ENCODE data around the gene C1QTNF5.

C1QTNF5 gene

DNA sequence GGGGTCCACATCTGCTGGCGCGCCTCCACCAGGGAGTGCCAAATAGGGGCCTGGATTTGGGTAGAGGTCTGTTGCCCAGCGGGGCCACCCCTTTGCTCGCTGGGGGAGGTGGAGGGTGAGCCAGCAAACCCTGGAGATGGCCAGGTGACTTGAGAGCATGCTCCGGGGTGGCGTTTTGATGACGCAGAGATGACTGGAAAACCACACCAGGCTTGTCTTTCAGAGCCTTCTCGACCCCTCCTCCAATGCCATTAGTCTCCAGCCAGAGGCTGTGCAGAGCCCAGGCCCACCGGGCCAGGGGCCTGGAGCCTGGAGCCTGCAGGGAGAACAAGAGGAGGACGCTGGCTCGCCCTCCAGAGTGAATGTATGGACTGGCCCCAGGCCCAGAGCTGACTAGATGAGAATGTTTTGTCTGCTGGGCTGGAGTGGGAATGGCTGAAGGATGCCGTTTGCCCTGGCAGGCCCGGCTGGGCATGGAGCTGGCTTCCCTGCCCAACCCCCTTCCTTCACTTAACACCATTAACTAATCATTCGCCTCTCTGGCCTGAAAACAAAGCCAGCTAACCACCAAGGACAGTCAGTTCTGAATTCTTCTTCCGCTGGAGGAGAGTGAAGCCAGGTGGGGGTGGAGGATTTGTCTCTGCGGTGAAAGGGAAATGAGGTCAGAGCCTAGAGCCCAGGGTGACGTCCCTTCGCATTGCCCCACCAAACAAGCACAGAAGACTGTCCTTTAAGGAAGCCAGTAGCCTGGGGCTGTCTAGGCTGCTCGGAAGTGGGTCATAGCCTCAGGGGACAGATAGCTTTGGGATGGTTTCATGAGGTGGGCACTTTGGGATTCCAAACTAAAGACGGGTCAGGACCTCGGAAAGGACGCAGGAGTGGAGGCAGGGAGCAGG is 22.2 kb downstream of the C1QTNF5 start:
- in situ Hi-C loops (cut with MboI; ENCODE audit: low sequenced_read_pairs): no loop called here

- in situ Hi-C loops (cut with MboI; ENCODE audit: low sequenced_read_pairs): no loop called here
Measured at GRCh38 chr11:119317592-119318239, 23.0 kb downstream of the C1QTNF5 start.

DNA sequence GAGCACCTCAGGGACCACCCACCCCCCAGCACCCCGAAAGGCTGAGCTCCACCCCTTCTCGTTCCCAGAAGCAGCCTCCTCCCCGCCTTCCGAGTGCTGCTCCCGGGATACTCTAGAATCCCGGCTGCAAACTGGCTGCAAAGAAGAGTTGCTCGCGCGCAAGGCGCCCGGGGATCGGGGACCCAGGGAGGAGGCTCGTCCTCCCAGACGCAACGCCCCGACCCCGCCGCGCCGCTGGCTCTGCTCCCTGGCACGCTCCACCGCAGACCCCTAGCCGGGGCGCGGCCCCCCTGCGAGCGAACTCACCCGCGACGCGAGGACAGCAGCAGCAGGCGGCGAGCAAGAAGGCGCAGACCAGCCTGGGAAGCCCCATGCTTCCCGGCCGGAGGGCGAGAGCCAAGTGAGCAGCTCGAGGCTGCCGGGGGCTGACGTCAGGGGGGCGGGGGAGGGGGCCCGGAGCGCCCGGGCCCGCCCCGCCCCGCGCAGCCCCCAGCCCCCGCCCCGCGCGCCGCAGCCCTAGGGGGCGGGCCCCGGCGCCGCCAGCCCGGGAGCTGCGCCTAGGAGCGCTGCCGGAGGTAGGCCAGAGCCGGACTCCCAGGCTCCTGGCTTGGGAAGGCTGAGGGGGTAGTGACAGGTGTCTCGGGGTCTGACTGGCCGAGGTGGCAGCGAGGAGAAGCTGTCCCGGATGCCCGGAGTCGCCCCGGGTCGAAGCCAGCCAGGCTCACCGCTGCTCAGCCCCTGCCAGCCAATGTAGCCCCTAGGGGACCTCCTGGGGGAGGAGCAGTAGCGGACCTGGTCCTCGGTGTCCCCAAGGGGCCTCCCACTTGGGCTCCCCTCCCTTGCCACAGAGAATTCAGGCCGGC is 23.7 kb downstream of the C1QTNF5 start, which contains the start of gene MCAM:
Gene MCAM (minus strand): TSS at position 402 of the 863 bp plus-strand sequence. CDS start 29 bp downstream, at position 373.
- in situ Hi-C loops (cut with MboI; ENCODE audit: low sequenced_read_pairs): no loop called here

- in situ Hi-C loops (cut with MboI; ENCODE audit: low sequenced_read_pairs): no loop called here
Measured at GRCh38 chr11:119316016-119316728, 24.5 kb downstream of the C1QTNF5 start.

DNA sequence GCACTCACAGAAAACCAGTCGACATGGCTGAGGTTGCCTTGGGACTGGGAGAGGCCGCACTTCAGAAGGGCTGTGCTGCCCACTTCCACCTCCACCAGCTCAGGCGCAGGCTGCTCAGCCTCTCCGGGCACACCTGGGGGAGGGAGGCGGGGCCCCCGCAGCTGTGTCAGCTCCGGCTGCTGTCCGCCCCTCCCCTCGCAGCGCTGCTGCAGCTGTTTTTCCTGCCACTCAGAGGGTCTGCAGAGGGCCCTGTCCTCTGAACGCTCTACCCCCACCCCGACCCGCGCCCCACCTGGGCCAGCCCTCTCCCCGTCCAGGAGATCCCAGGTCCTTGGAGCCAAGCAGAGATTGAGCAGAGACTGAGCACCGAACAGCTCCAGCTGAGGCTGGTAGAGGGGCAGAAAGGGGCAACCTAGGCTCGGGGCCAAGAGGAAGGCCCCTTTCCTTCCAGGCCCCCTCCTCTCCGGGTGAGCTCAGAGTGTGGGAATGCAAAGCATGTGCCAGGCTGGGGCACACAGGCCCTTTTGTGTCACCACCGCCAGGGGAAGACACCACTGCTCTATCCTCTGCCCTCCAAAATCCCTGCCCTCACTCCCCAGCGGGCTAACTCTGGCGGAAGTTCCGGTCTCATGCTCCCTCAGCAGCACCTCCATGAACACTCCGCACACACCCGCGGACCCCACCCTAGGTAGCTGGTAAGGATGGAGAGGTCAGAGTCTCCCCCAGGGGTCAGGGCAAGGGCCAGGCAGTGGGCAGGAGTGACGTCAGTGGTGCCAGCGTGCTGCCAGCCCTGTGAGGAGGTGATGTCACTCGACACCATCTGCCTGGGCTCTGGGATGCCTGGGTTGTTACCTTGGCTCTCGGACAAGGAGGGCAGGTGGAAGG is 25.3 kb downstream of the C1QTNF5 start:
- in situ Hi-C loops (cut with MboI; ENCODE audit: low sequenced_read_pairs): no loop called here

DNA sequence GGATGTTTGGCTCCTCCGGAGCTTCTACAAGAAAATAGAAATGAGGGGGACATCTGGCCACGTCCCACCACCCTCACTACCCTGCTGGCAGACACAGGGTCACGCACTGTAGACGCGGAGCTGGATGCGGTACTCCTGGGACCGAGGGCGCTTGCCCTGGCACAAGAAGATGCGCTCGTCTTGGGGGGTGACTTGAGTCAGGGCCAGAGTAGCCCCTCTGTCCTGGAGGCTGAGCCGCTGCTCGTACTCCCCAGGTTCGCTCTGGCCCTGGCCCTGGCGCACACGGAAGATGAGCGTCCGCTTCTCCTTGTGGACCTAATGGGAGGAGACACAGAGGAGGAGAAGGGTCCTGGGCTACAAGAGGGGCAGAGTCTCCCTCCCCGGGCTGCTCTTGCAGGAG is 26.0 kb downstream of the C1QTNF5 start:
- in situ Hi-C loops (cut with MboI; ENCODE audit: low sequenced_read_pairs): no loop called here

- in situ Hi-C loops (cut with MboI; ENCODE audit: low sequenced_read_pairs): no loop called here
Measured at GRCh38 chr11:119310682-119311052, 30.0 kb downstream of the C1QTNF5 start.

- in situ Hi-C loops (cut with MboI; ENCODE audit: low sequenced_read_pairs): no loop called here
Measured at GRCh38 chr11:119309953-119310681, 30.6 kb downstream of the C1QTNF5 start.

DNA sequence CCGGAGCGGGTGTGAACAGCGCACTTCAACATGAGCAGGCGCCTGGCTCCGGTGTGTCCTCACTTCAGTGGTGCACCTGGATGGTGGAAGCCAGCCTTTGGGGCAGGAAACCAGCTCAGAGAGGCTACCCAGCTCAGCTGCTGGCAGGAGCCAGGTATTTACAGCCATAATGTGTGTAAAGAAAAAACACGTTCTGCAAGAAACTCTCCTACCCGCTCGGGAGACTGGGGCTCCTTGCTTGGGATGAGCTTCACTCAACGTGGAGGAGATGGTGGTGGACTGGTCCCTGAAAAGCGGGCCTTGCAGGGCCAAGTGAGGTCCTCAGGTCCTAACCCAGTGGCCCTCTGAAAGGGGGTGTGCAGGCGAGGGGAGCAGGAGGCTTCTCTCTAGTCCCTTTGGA is 31.3 kb downstream of the C1QTNF5 start:
- in situ Hi-C loops (cut with MboI; ENCODE audit: low sequenced_read_pairs): no loop called here

- in situ Hi-C loops (cut with MboI; ENCODE audit: low sequenced_read_pairs): no loop called here
Measured at GRCh38 chr11:119307974-119308373, 32.7 kb downstream of the C1QTNF5 start.

DNA sequence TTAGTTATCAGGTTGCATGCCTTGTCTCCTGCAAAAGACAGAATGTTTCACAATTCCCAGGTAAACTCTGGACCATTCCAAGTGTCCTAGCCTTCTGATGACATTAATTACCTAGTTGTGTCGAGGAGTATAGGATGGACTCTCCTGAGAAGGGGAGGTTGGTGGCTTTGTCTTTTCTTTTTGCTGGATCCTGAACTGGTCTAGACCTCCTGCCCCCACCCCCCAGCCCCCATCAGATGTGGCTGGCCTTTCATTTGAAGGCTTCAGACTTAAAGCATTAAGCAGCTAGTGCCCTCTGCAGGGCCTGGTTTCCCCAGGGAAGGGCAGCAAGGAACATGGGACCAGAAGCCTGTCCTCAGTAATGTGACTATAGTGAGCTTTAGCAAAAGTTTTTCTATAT is 33.5 kb downstream of the C1QTNF5 start:
- in situ Hi-C loops (cut with MboI; ENCODE audit: low sequenced_read_pairs): no loop called here

DNA sequence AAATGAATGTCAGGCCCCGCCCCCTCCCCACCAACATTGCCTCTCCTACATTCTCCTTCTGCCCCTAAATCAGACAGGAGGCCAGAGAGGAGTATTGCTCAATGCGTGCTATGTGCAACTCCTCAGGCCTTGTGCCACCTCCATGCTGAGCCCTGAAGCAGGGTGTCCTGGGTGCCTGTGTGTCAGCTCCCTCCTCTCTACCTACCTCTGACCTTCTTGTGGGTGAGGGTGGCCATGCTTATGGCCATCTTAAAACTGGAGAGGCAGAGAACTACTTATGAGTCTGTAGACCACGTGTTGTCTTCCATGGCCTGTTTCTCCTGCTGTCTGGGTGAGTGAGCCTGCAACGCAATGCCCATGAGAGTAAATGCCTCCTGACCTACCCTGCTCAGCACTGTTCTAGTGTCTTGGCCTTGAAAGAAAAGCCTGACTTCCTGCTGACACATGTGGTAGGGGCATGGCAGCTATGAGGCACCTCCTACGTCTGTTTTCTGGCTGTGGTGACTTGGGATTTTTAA is 34.3 kb downstream of the C1QTNF5 start:
- in situ Hi-C loops (cut with MboI; ENCODE audit: low sequenced_read_pairs): no loop called here

DNA sequence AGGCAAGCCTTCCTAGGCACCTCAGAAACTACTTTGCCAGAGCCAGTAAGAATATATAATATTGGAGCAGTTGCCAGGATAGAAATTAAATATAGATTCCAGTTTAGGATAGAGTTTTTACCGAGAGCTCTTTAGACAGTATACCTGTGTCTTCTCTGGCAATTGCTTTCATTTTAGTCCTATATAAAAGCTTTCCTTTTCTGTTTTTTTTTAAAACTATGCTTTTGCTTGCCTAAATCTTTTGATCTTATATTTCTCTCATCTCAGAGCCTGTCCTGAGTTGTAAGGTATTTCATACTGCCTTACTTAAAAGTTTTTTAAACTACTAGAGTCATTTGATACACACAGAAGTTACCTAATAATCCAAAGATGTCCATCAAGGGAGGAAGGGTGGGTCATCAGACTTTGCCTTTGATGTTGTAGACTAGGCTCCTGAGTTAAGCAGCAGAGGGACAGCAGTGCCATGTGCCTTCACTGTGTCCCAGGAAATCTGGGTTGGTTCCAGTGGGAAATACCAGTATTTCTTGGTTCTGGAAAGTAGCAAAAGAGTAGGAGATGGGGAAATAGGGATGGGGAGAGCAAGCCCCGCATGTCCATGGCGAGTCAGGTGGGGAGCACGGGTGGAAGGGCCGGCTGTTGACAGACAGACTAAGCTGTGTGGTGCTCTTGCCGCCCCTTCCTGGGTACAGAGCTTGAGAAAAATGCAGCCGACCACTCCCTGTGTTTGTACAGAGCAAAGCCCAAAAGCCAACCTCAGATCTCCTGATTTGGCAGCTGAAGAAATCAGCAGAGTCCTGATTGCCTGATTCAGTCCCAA is 34.9 kb downstream of the C1QTNF5 start:
- in situ Hi-C loops (cut with MboI; ENCODE audit: low sequenced_read_pairs): no loop called here

DNA sequence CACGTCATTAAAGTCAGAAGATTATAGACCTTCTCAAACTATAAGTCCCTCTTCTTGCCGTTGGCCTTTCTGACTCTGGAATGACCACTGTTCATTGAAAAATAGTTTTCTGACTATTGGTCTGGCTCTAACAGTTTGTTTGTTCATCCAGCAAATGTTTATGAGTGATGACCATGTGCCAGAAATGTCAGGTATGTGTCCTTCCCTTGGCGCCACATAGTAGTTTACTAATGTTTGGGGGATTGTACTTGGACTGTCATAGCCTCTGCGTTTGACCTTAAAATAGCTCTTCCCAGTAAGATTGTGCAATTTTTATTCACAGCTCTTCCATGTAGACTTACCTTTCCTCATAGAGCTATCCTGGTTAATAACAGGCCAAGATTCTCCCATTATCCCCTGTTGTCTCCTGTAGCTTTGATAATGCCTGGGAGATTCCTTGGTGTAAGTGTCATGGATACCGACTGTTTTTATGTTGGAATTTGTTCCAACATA is 37.4 kb downstream of the C1QTNF5 start:
- in situ Hi-C loops (cut with MboI; ENCODE audit: low sequenced_read_pairs): no loop called here

DNA sequence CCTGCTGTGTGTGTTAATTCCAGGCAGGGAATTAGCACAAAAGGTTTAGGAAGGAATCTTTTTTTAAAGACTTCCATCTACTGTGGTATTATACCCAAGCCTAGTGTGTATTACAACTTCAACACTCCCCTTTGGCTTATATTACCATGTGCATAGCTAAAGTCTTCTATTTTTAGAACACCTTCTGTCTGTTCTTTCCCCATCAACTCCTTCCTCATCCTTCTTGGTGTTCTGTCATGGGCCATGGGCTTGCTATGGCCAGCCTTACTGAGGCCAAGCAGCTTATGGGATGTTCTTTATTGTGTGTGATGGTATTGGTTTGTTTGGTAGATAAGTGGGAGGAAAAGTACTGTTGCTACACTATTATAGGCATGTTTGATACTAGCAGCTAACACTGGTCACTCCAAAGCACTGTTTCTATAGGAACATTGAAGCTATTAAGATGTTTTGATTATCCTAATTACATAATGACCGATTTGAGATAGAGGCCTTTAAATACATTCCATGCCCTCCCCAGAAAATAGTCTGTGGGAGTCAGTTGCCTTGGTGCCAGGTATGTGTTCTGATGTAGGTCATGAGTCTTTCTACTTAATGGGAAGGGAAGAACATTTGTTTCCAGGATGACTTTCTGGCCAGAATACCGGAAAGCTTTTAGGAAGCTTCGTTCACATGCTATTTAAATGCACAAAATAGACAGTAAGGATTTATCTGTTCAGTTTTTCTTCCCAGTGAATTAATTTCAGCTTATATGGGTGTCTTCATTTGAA is 40.3 kb downstream of the C1QTNF5 start:
- in situ Hi-C loops (cut with MboI; ENCODE audit: low sequenced_read_pairs): no loop called here

DNA sequence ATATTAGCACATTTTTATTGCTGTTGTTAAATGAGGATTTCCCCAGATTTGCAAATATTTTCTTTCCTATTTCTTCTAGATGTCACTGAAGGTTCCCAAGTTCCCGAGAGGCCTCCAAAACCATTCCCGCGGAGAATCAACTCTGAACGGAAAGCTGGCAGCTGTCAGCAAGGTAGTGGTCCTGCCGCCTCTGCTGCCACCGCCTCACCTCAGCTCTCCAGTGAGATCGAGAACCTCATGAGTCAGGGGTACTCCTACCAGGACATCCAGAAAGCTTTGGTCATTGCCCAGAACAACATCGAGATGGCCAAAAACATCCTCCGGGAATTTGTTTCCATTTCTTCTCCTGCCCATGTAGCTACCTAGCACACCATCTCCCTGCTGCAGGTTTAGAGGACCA is 41.3 kb downstream of the C1QTNF5 start:
- in situ Hi-C loops (cut with MboI; ENCODE audit: low sequenced_read_pairs): no loop called here

DNA sequence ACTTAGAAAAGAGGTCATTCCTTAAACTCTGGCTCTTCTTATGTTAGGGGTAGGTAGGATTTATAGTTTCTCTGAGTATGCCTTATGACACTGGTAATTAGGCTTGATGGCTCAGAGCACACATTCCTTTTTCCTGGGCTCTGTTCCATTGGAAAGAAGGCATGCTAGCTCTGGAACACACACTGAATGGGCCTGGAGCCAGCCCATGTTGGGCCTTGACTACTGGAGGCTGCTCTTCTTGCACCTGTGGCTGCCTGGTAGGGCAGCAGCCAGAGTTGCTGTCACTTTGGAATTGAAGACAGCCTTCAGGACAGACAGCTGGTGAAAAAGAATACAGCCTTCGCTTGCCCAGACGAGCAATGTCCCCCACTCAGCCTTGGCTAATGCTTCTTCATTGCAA is 42.0 kb downstream of the C1QTNF5 start:
- in situ Hi-C loops (cut with MboI; ENCODE audit: low sequenced_read_pairs): no loop called here

All from HL-60/S4 treated with retinoic acid at 250 ng/mL for 4 days and 3 days (cell line).